ENCODE measurements around the gene NDUFS7.

DNA sequence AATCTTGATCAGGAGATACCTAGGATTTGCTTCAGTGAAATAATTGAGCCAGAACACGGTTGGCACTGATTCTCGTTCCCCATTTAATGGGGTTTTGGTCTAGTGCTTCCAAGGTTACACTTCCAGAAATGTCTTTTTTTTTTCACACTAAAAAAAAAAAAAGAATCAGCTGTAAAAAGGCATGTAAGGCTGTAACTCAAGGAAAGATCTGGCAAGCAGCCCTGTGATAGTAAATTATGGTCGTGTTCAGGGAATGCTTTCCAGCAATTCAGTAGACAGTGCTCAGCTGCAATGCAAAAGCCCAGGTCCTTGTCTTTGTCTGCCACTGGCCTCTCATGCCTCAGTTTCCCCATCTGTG is 27.2 kb upstream of the NDUFS7 start:
- no peak for TF ChIP-seq POLR2AphosphoS5 (IDR thresholded peaks at IDR 0.05)
- TF ChIP-seq, protein P1, sequence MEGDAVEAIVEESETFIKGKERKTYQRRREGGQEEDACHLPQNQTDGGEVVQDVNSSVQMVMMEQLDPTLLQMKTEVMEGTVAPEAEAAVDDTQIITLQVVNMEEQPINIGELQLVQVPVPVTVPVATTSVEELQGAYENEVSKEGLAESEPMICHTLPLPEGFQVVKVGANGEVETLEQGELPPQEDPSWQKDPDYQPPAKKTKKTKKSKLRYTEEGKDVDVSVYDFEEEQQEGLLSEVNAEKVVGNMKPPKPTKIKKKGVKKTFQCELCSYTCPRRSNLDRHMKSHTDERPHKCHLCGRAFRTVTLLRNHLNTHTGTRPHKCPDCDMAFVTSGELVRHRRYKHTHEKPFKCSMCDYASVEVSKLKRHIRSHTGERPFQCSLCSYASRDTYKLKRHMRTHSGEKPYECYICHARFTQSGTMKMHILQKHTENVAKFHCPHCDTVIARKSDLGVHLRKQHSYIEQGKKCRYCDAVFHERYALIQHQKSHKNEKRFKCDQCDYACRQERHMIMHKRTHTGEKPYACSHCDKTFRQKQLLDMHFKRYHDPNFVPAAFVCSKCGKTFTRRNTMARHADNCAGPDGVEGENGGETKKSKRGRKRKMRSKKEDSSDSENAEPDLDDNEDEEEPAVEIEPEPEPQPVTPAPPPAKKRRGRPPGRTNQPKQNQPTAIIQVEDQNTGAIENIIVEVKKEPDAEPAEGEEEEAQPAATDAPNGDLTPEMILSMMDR (IDR thresholded peaks at IDR 0.05) = no peak
